Purkinje cell (primary cell): Measurements from ENCODE around the gene GALR3. TPM values are rescaled to one million over a fixed set of nuclear protein-coding genes. Genes with fewer than 3 reads are reported as not detected.

Experiments
- polyA plus RNA-seq: library from polyadenylated mRNA; unstranded; fragments of >200 nt; fragmentation: Nextera tagmentation; gene quantifications from 2 replicates; pipeline ENCODE4 v1.2.1, GENCODE V29; 2014

GALR3 gene, protein sequence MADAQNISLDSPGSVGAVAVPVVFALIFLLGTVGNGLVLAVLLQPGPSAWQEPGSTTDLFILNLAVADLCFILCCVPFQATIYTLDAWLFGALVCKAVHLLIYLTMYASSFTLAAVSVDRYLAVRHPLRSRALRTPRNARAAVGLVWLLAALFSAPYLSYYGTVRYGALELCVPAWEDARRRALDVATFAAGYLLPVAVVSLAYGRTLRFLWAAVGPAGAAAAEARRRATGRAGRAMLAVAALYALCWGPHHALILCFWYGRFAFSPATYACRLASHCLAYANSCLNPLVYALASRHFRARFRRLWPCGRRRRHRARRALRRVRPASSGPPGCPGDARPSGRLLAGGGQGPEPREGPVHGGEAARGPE
- polyA plus RNA-seq = not detected in 2 replicates

GRCh38 chr22:37823134-37823985 is at the start of gene GALR3:
TSS of gene GALR3 (plus strand) at chr22:37823382. CDS start at chr22:37823407, 25 bp downstream.

DNA sequence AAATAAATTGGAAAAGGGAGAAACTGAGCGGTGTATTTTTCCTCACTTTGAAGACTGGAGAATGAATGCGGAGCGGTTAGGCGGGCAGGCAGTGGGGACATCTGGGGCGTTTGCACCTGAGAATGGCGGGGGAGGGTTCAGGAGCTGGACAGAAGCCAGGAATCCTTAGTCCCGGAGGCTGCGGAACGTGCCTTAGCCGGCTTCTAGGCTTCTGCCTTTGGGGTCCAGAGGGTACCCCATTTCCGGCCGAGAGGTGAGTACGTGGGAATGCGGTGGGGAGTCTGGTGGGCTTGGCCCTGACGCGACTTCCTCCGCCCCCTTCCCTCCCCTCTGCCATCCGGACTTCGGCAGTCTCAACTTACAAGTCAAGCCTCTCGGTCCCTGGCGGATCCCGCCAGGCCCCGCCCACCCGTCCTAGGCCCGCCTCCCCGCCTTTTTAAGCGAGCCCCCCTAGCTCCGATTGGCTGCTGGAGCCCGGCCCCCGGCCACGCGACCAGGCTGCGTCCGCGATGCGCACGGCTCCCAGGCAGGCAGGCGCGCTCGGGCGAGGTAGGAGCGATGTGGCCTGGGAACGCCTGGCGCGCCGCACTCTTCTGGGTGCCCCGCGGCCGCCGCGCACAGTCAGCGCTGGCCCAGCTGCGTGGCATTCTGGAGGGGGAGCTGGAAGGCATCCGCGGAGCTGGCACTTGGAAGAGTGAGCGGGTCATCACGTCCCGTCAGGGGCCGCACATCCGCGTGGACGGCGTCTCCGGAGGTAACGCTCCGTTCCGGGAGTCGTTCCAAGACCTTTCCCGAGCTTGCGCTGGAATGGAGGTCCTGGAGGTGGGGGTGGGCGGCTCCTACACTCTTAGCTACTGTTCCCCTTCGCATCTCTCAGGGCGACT is 15.5 kb upstream of the GALR3 start, which contains the start of gene GCAT:
Gene GCAT (plus strand): TSS at position 525 of the 884 bp plus-strand sequence. CDS start 34 bp downstream, at position 559.

DNA sequence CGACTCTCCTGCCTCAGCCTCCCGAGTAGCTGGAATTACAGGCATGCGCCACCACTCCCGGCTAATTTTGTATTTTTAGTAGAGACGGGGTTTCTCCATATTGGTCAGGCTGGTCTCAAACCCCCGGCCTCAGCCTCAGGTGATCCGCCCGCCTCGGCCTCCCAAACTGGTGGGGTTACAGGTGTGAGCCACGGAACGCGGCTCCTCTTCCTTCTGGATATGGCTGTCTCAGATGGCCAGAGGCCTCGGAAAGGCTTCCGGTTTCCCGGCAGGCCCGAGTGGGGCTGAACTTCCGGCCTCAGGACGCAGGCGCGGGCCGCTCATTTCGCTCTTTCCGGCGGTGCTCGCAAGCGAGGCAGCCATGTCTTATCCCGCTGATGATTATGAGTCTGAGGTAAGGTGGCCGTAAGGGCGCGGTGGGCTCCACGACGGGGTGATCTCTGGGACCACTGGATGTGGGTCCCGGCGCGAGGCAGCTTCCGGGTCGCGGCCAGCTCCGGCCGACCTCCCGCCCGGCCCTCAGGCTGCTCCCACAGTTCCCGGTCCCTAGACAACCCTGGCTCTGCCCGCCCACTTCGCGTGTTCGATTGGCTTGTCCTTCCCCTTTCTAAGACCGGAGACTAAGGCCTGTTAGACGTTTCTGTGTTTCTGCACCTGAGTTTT is 26.0 kb downstream of the GALR3 start, which contains the start of gene EIF3L:
Gene EIF3L (plus strand): TSS at position 331 of the 663 bp plus-strand sequence. CDS start 31 bp downstream, at position 362.

Other genes with a start within 250 kb of the GALR3 start
- 0.60 TPM in 1 of 2 replicates, not detected in the other for gene LGALS2, start 243.3 kb upstream of the GALR3 start, polyA plus RNA-seq
- 2.2 and 2.9 TPM in 2 replicates for gene GGA1, start 214.5 kb upstream of the GALR3 start, polyA plus RNA-seq
- 0.77 TPM in 1 of 2 replicates, not detected in the other for gene SH3BP1, start 183.7 kb upstream of the GALR3 start, polyA plus RNA-seq
- gene PDXP, start 164.7 kb upstream of the GALR3 start, polyA plus RNA-seq = 35.5 and 50.4 TPM in 2 replicates
- 228 and 441 TPM in 2 replicates for gene LGALS1, start 147.7 kb upstream of the GALR3 start, polyA plus RNA-seq
- 2.8 and 8.2 TPM in 2 replicates for gene NOL12, start 137.0 kb upstream of the GALR3 start, polyA plus RNA-seq
- gene TRIOBP, start 126.3 kb upstream of the GALR3 start, polyA plus RNA-seq = 0.07 and 0.23 TPM in 2 replicates
- gene GCAT, start 15.4 kb upstream of the GALR3 start, polyA plus RNA-seq = 8.8 and 26.1 TPM in 2 replicates
- gene ANKRD54, start 21.0 kb downstream of the GALR3 start, polyA plus RNA-seq = 3.4 and 6.3 TPM in 2 replicates
- 172 and 222 TPM in 2 replicates for gene EIF3L, start 26.0 kb downstream of the GALR3 start, polyA plus RNA-seq
- gene MICALL1, start 82.9 kb downstream of the GALR3 start, polyA plus RNA-seq = 0.24 TPM in 1 of 2 replicates, not detected in the other
- gene C22orf23, start 130.2 kb downstream of the GALR3 start, polyA plus RNA-seq = 0.69 and 4.0 TPM in 2 replicates
- gene POLR2F, start 130.3 kb downstream of the GALR3 start, polyA plus RNA-seq = 254 and 303 TPM in 2 replicates
- 0.29 and 1.9 TPM in 2 replicates for gene SOX10, start 161.2 kb downstream of the GALR3 start, polyA plus RNA-seq
- 2.5 and 3.9 TPM in 2 replicates for gene PICK1, start 234.0 kb downstream of the GALR3 start, polyA plus RNA-seq